ENCODE data around the gene AHR.

AHR gene

DNA sequence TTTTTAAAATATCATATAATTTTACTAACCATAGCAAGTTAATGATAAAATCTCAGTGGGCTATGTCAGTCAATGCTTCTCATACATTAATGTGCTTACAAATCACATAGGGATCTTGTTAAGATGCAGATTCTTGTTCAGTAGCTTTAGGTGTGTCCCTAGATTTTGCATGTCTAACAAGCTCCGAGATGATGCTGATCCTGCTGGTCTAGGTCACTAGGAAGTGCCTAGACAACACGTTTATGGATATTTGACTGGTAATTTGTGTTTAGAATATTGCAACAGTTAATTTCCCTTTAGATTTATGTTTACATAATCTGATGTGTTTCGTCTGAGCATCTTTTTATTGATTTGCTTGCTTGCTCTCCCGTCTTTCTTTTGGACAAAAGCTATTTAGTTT is 12.7 kb downstream of the AHR start:
- in situ Hi-C loops (cut with MboI; ENCODE audit: low sequenced_read_pairs, unreplicated experiment) = loop anchor here (25.0 kb wide), 1 partner anchor 351 kb away; no protein-coding TSS in a partner anchor
- TF ChIP-seq, protein P1, sequence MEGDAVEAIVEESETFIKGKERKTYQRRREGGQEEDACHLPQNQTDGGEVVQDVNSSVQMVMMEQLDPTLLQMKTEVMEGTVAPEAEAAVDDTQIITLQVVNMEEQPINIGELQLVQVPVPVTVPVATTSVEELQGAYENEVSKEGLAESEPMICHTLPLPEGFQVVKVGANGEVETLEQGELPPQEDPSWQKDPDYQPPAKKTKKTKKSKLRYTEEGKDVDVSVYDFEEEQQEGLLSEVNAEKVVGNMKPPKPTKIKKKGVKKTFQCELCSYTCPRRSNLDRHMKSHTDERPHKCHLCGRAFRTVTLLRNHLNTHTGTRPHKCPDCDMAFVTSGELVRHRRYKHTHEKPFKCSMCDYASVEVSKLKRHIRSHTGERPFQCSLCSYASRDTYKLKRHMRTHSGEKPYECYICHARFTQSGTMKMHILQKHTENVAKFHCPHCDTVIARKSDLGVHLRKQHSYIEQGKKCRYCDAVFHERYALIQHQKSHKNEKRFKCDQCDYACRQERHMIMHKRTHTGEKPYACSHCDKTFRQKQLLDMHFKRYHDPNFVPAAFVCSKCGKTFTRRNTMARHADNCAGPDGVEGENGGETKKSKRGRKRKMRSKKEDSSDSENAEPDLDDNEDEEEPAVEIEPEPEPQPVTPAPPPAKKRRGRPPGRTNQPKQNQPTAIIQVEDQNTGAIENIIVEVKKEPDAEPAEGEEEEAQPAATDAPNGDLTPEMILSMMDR (IDR thresholded peaks at IDR 0.05; ENCODE audit: borderline replicate concordance, control extremely low read depth, extremely low read depth, insufficient read depth, missing control alignments) = no peak
- no peak for DNase-seq (ENCODE audit: low spot score)

DNA sequence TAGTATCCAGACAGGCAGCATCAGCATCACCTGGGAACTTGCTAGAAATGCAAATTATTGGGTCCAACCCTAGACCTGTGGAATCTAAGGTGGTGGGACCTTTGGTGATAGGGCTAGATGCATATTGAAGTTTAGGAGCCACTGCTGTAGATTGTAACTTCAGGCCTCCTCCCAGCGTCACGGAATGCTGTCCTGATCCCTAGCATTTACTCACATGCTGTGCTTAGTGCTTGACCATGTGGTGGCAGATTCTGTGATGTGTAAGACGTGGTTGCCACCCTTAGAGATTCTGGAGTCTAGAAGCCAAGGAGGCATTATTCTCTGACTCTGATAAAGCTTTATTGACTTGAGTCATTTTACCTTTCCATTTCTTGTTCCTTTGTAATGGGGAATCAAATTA is 13.5 kb downstream of the AHR start:
- TF ChIP-seq, protein P1 (IDR thresholded peaks at IDR 0.05; ENCODE audit: borderline replicate concordance, control extremely low read depth, extremely low read depth, insufficient read depth, missing control alignments) = no peak
- in situ Hi-C loops (cut with MboI; ENCODE audit: low sequenced_read_pairs, unreplicated experiment) = loop anchor here (25.0 kb wide), 1 partner anchor 350 kb away; no protein-coding TSS in a partner anchor
- DNase-seq (ENCODE audit: low spot score) = no peak

DNA sequence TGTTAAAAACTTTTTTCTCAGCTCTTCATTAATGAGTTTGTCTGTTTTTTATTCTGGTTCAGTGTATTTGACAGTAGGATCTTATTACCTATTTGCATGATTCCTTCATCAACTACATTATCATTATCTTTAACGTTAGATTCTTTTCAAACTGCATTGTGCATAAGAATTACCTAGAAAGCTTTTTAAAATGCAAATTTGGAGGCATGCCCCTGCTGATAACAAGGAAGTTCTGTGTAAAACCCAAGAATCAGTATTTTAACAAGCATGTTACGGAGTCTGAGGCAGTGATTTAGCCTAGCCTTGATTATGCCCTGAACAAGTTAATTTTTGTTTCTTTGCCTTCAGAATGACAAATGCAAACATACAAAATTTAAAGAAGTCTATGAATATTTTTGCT is 14.2 kb downstream of the AHR start:
- in situ Hi-C loops (cut with MboI; ENCODE audit: low sequenced_read_pairs, unreplicated experiment) = loop anchor here (25.0 kb wide), 1 partner anchor 350 kb away; no protein-coding TSS in a partner anchor
- TF ChIP-seq, protein P1 (IDR thresholded peaks at IDR 0.05; ENCODE audit: borderline replicate concordance, control extremely low read depth, extremely low read depth, insufficient read depth, missing control alignments) = no peak
- no peak for DNase-seq (ENCODE audit: low spot score)

DNA sequence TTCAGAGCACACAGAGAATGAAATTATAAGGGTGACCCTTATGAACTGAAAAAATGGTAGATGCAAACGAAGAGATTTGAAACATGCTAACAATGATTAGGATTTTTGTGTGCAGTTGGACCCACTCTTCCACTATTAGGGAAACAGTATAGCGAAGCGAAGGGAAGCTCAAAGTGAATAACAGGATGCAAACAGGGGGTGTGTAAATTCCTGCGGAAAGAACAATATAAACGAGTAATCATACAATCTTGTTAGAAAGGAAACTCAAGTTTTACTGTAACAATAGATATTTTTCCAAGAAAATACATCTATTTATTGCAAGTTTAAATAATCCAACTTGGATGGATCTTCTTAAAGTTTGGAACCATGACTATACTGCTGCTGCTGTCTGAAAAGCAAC is 14.7 kb downstream of the AHR start:
- no peak for DNase-seq (ENCODE audit: low spot score)
- in situ Hi-C loops (cut with MboI; ENCODE audit: low sequenced_read_pairs, unreplicated experiment) = loop anchor here (25.0 kb wide), 1 partner anchor 349 kb away; no protein-coding TSS in a partner anchor
- TF ChIP-seq, protein P1 (IDR thresholded peaks at IDR 0.05; ENCODE audit: borderline replicate concordance, control extremely low read depth, extremely low read depth, insufficient read depth, missing control alignments) = no peak

DNA sequence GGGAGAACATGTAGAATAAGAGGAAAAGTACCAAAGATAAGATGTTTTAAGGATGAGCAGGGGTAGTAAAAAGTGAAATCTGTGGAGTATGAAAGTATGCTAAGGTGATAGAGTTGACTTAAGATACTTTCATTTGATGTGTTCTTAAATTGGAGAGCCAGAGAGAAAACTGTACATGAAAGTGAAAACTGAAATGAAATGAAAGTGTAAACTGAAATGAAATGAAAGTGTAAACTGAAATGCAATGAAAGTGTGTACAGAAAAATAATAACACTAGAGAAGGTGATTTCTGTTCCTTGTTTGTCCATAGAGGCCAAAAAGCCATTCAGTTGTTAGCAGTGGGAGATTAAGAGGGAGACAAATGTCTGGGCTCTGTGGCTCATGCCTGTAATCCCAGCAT is 17.5 kb downstream of the AHR start:
- in situ Hi-C loops (cut with MboI; ENCODE audit: low sequenced_read_pairs, unreplicated experiment) = loop anchor here (25.0 kb wide), 1 partner anchor 346 kb away; no protein-coding TSS in a partner anchor
- TF ChIP-seq, protein P1 (IDR thresholded peaks at IDR 0.05; ENCODE audit: borderline replicate concordance, control extremely low read depth, extremely low read depth, insufficient read depth, missing control alignments) = no peak
- no peak for DNase-seq (ENCODE audit: low spot score)

DNA sequence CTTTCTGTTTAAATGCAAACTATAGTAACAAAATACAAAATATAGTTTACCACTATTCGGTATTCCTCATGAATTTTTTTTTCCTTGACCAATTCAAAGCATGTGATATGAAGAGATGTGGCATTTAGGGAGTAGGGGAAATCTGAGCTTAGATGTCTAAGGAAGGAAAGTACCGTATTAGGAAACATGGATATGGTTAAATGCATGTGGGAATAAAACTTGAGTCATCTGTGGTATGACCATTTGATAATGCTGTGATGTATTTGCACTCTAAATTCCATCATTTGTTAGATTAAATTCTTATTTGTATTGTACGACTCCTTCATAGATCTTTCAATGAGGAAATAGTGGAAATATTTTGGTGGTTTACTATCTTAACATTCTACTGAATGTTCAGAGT is 19.7 kb downstream of the AHR start:
- TF ChIP-seq, protein P1 (IDR thresholded peaks at IDR 0.05; ENCODE audit: borderline replicate concordance, control extremely low read depth, extremely low read depth, insufficient read depth, missing control alignments) = no peak
- in situ Hi-C loops (cut with MboI; ENCODE audit: low sequenced_read_pairs, unreplicated experiment) = loop anchor here (25.0 kb wide), 1 partner anchor 344 kb away; no protein-coding TSS in a partner anchor
- no peak for DNase-seq (ENCODE audit: low spot score)
